ENCODE results near the gene BRD7. TPM values are rescaled to one million over a fixed set of nuclear protein-coding genes. Genes with fewer than 3 reads are reported as not detected.
A peak's percentile ranks its signal among the peaks of the same experiment; 100 is the strongest.

Gene BRD7
- total and polyA plus RNA-seq, 10 donors: 39.2 to 69.7 (median 53.4) TPM

- Histone ChIP-seq H3K36me3 (peaks cover 0 to 100% (median 71%) of the 10 kb centered on the region in 6 donors), H3K9me3 (no peaks in the 10 kb centered on the region), H3K4me1 (peaks cover 0 to 49% (median 21%) of the 10 kb centered on the region in 6 donors), H3K27me3 (replicated peaks in 1 of 7) (no peaks in the 10 kb centered on the region), H3K4me3 (no peak overlapping the region), H3K27ac (peak overlapping the region in 2 of 8 donors; percentile 34 to 54)
- 65 to 87% (median 72%) methylated on average over 7 to 15 of the region's 15 CpGs for WGBS, 5 donors
- DNase-seq: peak; percentile 62
- intact Hi-C loops (cut with DNase I; ENCODE audit: low total_unique reads): no loop called here
- no peak for TF ChIP-seq CTCF (IDR thresholded peaks at IDR 0.05 in 8 of 11, conservative IDR thresholded peaks at IDR 0.05 in 3 of 11)
- peak; percentile 11 to 62 (median 41) for TF ChIP-seq POLR2AphosphoS5 (IDR thresholded peaks at IDR 0.05)
Measured at GRCh38 chr16:50309527-50310307, 59.1 kb downstream of the BRD7 start.

- TF ChIP-seq CTCF (IDR thresholded peaks at IDR 0.05 in 8 of 11, conservative IDR thresholded peaks at IDR 0.05 in 3 of 11) (no peak), POLR2AphosphoS5 (IDR thresholded peaks at IDR 0.05) (no peak), POLR2A (IDR thresholded peaks at IDR 0.05) (no peak)
- Histone ChIP-seq H3K36me3 (peaks cover 0 to 100% (median 71%) of the 10 kb centered on the region in 6 donors), H3K4me1 (peaks cover 0 to 44% (median 19%) of the 10 kb centered on the region in 6 donors), H3K27me3 (replicated peaks in 1 of 7) (no peaks in the 10 kb centered on the region), H3K9me3 (no peaks in the 10 kb centered on the region), H3K4me3 (no peak overlapping the region), H3K27ac (peak overlapping the region in 1 of 8 donors; percentile 54)
- DNase-seq: no peak
- intact Hi-C loops (cut with DNase I; ENCODE audit: low total_unique reads): no loop called here
- 88 to 96% (median 93%) methylated on average over 11 of the region's 11 CpGs for WGBS, 5 donors
Measured at GRCh38 chr16:50309156-50309526, 59.6 kb downstream of the BRD7 start.

- WGBS, 5 donors: 93 to 95% (median 93%) methylated on average over 4 to 18 of the region's 18 CpGs
- H3K36me3 ChIP-seq: peaks cover 0 to 100% (median 68%) of the 10 kb centered on the region in 6 donors
- H3K4me1 ChIP-seq: peaks cover 0 to 42% (median 12%) of the 10 kb centered on the region in 6 donors
- H3K9me3 ChIP-seq: no peaks in the 10 kb centered on the region
- H3K27ac ChIP-seq: peak overlapping the region in 1 of 8 donors; percentile 21
- TF ChIP-seq POLR2A (IDR thresholded peaks at IDR 0.05) (no peak), CTCF (IDR thresholded peaks at IDR 0.05 in 8 of 11, conservative IDR thresholded peaks at IDR 0.05 in 3 of 11) (no peak), POLR2AphosphoS5 (IDR thresholded peaks at IDR 0.05) (peak in 2 of 3 donors; percentile 18 to 56)
- no peaks in the 10 kb centered on the region for H3K27me3 ChIP-seq (replicated peaks in 1 of 7)
- H3K4me3 ChIP-seq: no peak overlapping the region
- intact Hi-C loops (cut with DNase I; ENCODE audit: low total_unique reads): no loop called here
- peak; percentile 70 for DNase-seq
Measured at GRCh38 chr16:50308237-50308965, 60.4 kb downstream of the BRD7 start.

GRCh38 chr16:50306287-50306686 lies 62.5 kb downstream of the BRD7 start:
- intact Hi-C loops (cut with DNase I; ENCODE audit: low total_unique reads): no loop called here
- Histone ChIP-seq H3K27me3 (replicated peaks in 1 of 7) (no peaks in the 10 kb centered on the region), H3K36me3 (peaks cover 0 to 100% (median 67%) of the 10 kb centered on the region in 6 donors), H3K4me3 (no peak overlapping the region), H3K4me1 (peaks cover 0 to 33% (median 12%) of the 10 kb centered on the region in 6 donors), H3K27ac (no peak overlapping the region), H3K9me3 (no peaks in the 10 kb centered on the region)
- 71 to 87% (median 79%) methylated on average over 9 of the region's 9 CpGs for WGBS, 5 donors
- TF ChIP-seq CTCF (IDR thresholded peaks at IDR 0.05 in 8 of 11, conservative IDR thresholded peaks at IDR 0.05 in 3 of 11) (no peak), POLR2AphosphoS5 (IDR thresholded peaks at IDR 0.05) (no peak), POLR2A (IDR thresholded peaks at IDR 0.05) (no peak)
- peak; percentile 52 for DNase-seq
